Natural killer cell (primary cell): ENCODE measurements around the gene PRKN. TPM values are rescaled to one million over a fixed set of nuclear protein-coding genes. Genes with fewer than 3 reads are reported as not detected.

ENCODE experiments used
- ATAC-seq, 3 donors: fragments of 150-1000 bp in 2 of 3; fragments of 200-7000 bp in 1 of 3; cut with Tn5 transposase; 1 replicate in 1 of 3; 2 replicates in 2 of 3; pipeline ENCODE4 v1.10.0; 2021; ENCODE audit warnings: mild to moderate bottlenecking in 2 of 3, moderate library complexity in 2 of 3
- DNase-seq, 2 donors: peaks; one replicate each; pipeline versions ENCODE4 v3.0.0 to v3.0.0-alpha.2; 2013 to 2021; ENCODE audit warnings: mixed read lengths in 1 of 2
- H3K27ac ChIP-seq: one replicate; pipeline ENCODE4 v1.5.1; 2013; ENCODE audit warnings: mild to moderate bottlenecking, low read length
- H3K27me3 ChIP-seq: one replicate; pipeline ENCODE4 v1.6.1; 2013; ENCODE audit warnings: low read length; ENCODE audit not compliant: control insufficient read depth, insufficient read depth
- H3K36me3 ChIP-seq: one replicate; pipeline ENCODE4 v1.6.1; 2013; ENCODE audit warnings: low read length; ENCODE audit not compliant: control insufficient read depth, insufficient read depth
- H3K4me1 ChIP-seq: one replicate; pipeline ENCODE4 v1.6.1; 2013; ENCODE audit warnings: low read length; ENCODE audit not compliant: control insufficient read depth, insufficient read depth
- H3K4me3 ChIP-seq: one replicate; pipeline ENCODE4 v1.5.1; 2013; ENCODE audit warnings: low read length
- H3K9me3 ChIP-seq: one replicate; pipeline ENCODE4 v1.6.1; 2013; ENCODE audit warnings: low read length; ENCODE audit not compliant: control insufficient read depth, insufficient read depth
- H3K27ac Mint-ChIP-seq, 2 donors: one replicate each; pipeline ENCODE4 v1.8.0; 2022; ENCODE audit warnings: mild to moderate bottlenecking in 2 of 2, mixed read lengths in 2 of 2, moderate library complexity in 1 of 2
- H3K27me3 Mint-ChIP-seq, 2 donors: one replicate each; pipeline ENCODE4 v1.8.0; 2022; ENCODE audit warnings: low read depth in 2 of 2, mixed read lengths in 2 of 2
- H3K36me3 Mint-ChIP-seq: one replicate; pipeline ENCODE4 v1.8.0; 2022; ENCODE audit warnings: mixed read lengths
- H3K4me1 Mint-ChIP-seq, 2 donors: one replicate each; pipeline ENCODE4 v1.8.0; 2022; ENCODE audit warnings: mixed read lengths in 2 of 2
- H3K4me3 Mint-ChIP-seq: one replicate; pipeline ENCODE4 v1.8.0; 2022; ENCODE audit warnings: mild to moderate bottlenecking, moderate library complexity, mixed read lengths
- H3K9me3 Mint-ChIP-seq, 2 donors: one replicate each; pipeline ENCODE4 v1.8.0; 2022; ENCODE audit warnings: mixed read lengths in 2 of 2
- CTCF ChIP-seq: fragments of 200-600 bp; IDR thresholded peaks from one replicate; pipeline ENCODE4 v1.8.0; 2022; ENCODE audit warnings: antibody characterized with exemption
- WGBS: methylation state at CpG from one replicate; pipeline ENCODE4 v1.1.7; 2013; ENCODE audit warnings: missing lambda C conversion rate; ENCODE audit not compliant: insufficient coverage; 5-methylcytosine and 5-hydroxymethylcytosine counted together
- intact Hi-C: fragments of 100-400 bp; cut with micrococcal nuclease; formaldehyde crosslinking; loops from one replicate; pipeline ENCODE4 v1.14.2; 2022
- total RNA-seq, 4 donors: library from RNA; stranded (reverse); fragments of 120-200 nt in 1 of 4; gene quantifications; one replicate each; pipeline versions ENCODE4 v1.2.3 to v1.2.4, GENCODE V29; 2013 to 2022

PRKN gene
- total RNA-seq, 3 donors from 2014 or later (not counting 1 experiment from before 2014, with no cell fraction given): 1.4 to 1.9 (median 1.9) TPM

- TF ChIP-seq CTCF: no peak
- no peak for ATAC-seq
- no peaks in the 10 kb centered on the region for H3K4me1 ChIP-seq
- no peaks in the 10 kb centered on the region for H3K9me3 ChIP-seq
- intact Hi-C loops: no loop called here
- H3K4me3 ChIP-seq: no peak overlapping the region
- H3K4me3 Mint-ChIP-seq: no peak overlapping the region
- no peaks in the 10 kb centered on the region for H3K9me3 Mint-ChIP-seq
- H3K27ac Mint-ChIP-seq: no peak overlapping the region
- no peak for DNase-seq
- H3K36me3 ChIP-seq: no peaks in the 10 kb centered on the region
- 91% methylated on average over 7 of the region's 7 CpGs for WGBS
- peaks cover 7% of the 10 kb centered on the region in 2 donors for H3K27me3 Mint-ChIP-seq
- no peaks in the 10 kb centered on the region for H3K4me1 Mint-ChIP-seq
- no peaks in the 10 kb centered on the region for H3K36me3 Mint-ChIP-seq
- H3K27me3 ChIP-seq: no peaks in the 10 kb centered on the region
- H3K27ac ChIP-seq: no peak overlapping the region
These were observed 1318.2 kb downstream of the PRKN start for GRCh38 chr6:161409353-161409752.

GRCh38 chr6:161408041-161408440 is 1319.5 kb downstream of the PRKN start:
- no peak overlapping the region for H3K4me3 Mint-ChIP-seq

GRCh38 chr6:161407581-161407980 is 1320.0 kb downstream of the PRKN start:
- H3K27ac ChIP-seq: no peak overlapping the region
- 77% methylated on average over 4 of the region's 4 CpGs for WGBS
- no peak overlapping the region for H3K27ac Mint-ChIP-seq
- H3K36me3 ChIP-seq: no peaks in the 10 kb centered on the region
- H3K4me1 Mint-ChIP-seq: no peaks in the 10 kb centered on the region
- DNase-seq (no peak), ATAC-seq (no peak)
- intact Hi-C loops: no loop called here
- peaks cover 8 to 22% of the 10 kb centered on the region in 2 donors for H3K27me3 Mint-ChIP-seq
- H3K9me3 Mint-ChIP-seq: no peaks in the 10 kb centered on the region
- no peaks in the 10 kb centered on the region for H3K27me3 ChIP-seq
- no peaks in the 10 kb centered on the region for H3K4me1 ChIP-seq
- TF ChIP-seq CTCF: no peak
- no peaks in the 10 kb centered on the region for H3K9me3 ChIP-seq
- no peak overlapping the region for H3K4me3 Mint-ChIP-seq
- H3K36me3 Mint-ChIP-seq: no peaks in the 10 kb centered on the region
- no peak overlapping the region for H3K4me3 ChIP-seq

More at GRCh38 chr6:161408041-161408440, 1319.5 kb downstream of the PRKN start:
- no peak overlapping the region for H3K4me3 ChIP-seq
- DNase-seq (no peak), ATAC-seq (no peak)
- no peaks in the 10 kb centered on the region for H3K27me3 ChIP-seq
- no peaks in the 10 kb centered on the region for H3K9me3 Mint-ChIP-seq
- H3K36me3 ChIP-seq: no peaks in the 10 kb centered on the region
- peaks cover 4 to 18% of the 10 kb centered on the region in 2 donors for H3K27me3 Mint-ChIP-seq
- no peaks in the 10 kb centered on the region for H3K36me3 Mint-ChIP-seq
- TF ChIP-seq CTCF: no peak
- no peaks in the 10 kb centered on the region for H3K9me3 ChIP-seq
- whole genome bisulfite sequencing: 93% methylated on average over 3 of the region's 8 CpGs
- H3K27ac ChIP-seq: no peak overlapping the region
- intact Hi-C loops: no loop called here
- H3K27ac Mint-ChIP-seq: no peak overlapping the region
- no peaks in the 10 kb centered on the region for H3K4me1 Mint-ChIP-seq
- H3K4me1 ChIP-seq: no peaks in the 10 kb centered on the region

GRCh38 chr6:161407115-161407514 is 1320.5 kb downstream of the PRKN start:
- no peaks in the 10 kb centered on the region for H3K9me3 ChIP-seq
- intact Hi-C loops: no loop called here
- DNase-seq (no peak), ATAC-seq (no peak)
- H3K27me3 ChIP-seq: no peaks in the 10 kb centered on the region
- no peak overlapping the region for H3K27ac ChIP-seq
- H3K4me1 ChIP-seq: no peaks in the 10 kb centered on the region
- Mint-ChIP-seq H3K9me3 (no peaks in the 10 kb centered on the region), H3K27me3 (peaks cover 11 to 22% of the 10 kb centered on the region in 2 donors), H3K4me1 (no peaks in the 10 kb centered on the region), H3K27ac (no peak overlapping the region), H3K4me3 (no peak overlapping the region), H3K36me3 (no peaks in the 10 kb centered on the region)
- TF ChIP-seq CTCF: no peak
- no peaks in the 10 kb centered on the region for H3K36me3 ChIP-seq
- 68% methylated on average over 2 of the region's 2 CpGs for WGBS
- no peak overlapping the region for H3K4me3 ChIP-seq
